HEK293 (cell line): Measurements from ENCODE around the gene SLC17A3.

Experiments used
- ZSCAN18 ChIP-seq: fragments of 450-650 bp; formaldehyde crosslinking; IDR thresholded peaks from 2 replicates; pipeline ENCODE4 v1.5.1; 2016; ENCODE audit warnings: missing biosample characterization, missing genetic modification characterization
- TF ChIP-seq, protein P1 (sequence below): fragments of 450-650 bp; formaldehyde crosslinking; IDR thresholded peaks from 2 replicates; pipeline ENCODE4 v1.5.1; 2016; ENCODE audit warnings: missing biosample characterization, missing genetic modification characterization

DNA sequence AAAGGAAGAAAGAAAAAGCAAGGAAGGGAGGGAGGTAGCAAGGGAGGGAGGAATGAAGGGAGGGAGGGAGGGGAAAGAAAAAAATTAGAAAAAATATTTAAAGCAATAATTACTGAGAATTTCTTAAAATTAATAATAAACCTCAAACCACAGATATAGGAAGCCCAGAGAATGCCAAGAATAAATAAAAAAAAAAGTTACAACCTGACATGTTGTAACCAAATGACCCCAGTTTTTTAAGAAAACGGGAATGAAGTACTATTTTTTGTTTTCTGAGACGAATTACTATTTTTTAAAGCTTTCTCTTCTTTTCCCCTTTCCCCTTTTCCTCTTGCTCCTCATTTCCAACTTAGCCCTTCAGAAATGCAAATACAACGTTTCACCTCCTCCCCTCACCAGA, 58.8 kb downstream of the SLC17A3 start:
- TF ChIP-seq, protein P1, sequence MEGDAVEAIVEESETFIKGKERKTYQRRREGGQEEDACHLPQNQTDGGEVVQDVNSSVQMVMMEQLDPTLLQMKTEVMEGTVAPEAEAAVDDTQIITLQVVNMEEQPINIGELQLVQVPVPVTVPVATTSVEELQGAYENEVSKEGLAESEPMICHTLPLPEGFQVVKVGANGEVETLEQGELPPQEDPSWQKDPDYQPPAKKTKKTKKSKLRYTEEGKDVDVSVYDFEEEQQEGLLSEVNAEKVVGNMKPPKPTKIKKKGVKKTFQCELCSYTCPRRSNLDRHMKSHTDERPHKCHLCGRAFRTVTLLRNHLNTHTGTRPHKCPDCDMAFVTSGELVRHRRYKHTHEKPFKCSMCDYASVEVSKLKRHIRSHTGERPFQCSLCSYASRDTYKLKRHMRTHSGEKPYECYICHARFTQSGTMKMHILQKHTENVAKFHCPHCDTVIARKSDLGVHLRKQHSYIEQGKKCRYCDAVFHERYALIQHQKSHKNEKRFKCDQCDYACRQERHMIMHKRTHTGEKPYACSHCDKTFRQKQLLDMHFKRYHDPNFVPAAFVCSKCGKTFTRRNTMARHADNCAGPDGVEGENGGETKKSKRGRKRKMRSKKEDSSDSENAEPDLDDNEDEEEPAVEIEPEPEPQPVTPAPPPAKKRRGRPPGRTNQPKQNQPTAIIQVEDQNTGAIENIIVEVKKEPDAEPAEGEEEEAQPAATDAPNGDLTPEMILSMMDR, result no peak
- TF ChIP-seq ZSCAN18 (tag by site-specific recombination), result no peak
